Stomach (tissue), 9 donors: ENCODE measurements around the gene PRSS27. TPM values are rescaled to one million over a fixed set of nuclear protein-coding genes. Genes with fewer than 3 reads are reported as not detected.

Experiments
- DNase-seq, 2 donors: peaks; one replicate each; pipeline versions ENCODE4 v3.0.0 to v3.0.0-alpha.2; 2013 to 2019
- H3K27ac ChIP-seq, 5 donors: fragments of 200-600 bp in 4 of 5; sonication (generic) in 4 of 5; one replicate each; pipeline ENCODE4 v1.5.1; 2013 to 2019; ENCODE audit warnings: mild to moderate bottlenecking in 1 of 5, moderate library complexity in 1 of 5
- H3K27me3 ChIP-seq, 3 donors: fragments of 200-600 bp; sonication (generic); one replicate each; pipeline ENCODE4 v1.5.1; 2017 to 2019; ENCODE audit warnings: mixed run types in 1 of 3
- H3K36me3 ChIP-seq, 4 donors: fragments of 200-600 bp; sonication (generic); 1 replicate in 3 of 4; 2 replicates in 1 of 4; pipeline ENCODE4 v1.5.1; 2016 to 2019
- H3K4me1 ChIP-seq, 4 donors: fragments of 200-600 bp; sonication (generic); one replicate each; pipeline ENCODE4 v1.5.1; 2016 to 2019
- H3K4me3 ChIP-seq, 4 donors: fragments of 200-600 bp; sonication (generic) in 3 of 4; one replicate each; pipeline ENCODE4 v1.5.1; 2016 to 2019; ENCODE audit warnings: mild to moderate bottlenecking in 1 of 4
- H3K9me3 ChIP-seq, 4 donors: fragments of 200-600 bp; sonication (generic); one replicate each; pipeline ENCODE4 v1.5.1; 2016 to 2019
- CTCF ChIP-seq, 7 experiments: fragments of 450-650 bp in 4 of 7; fragments of 200-600 bp in 3 of 7; sonication (generic) in 3 of 7; IDR thresholded peaks; one replicate each; pipeline ENCODE4 v1.5.1; 2016 to 2019; ENCODE audit warnings: antibody characterized with exemption in 7 of 7, control low read depth in 2 of 7, mild to moderate bottlenecking in 1 of 7
- EP300 ChIP-seq: sonication (generic); formaldehyde crosslinking; IDR thresholded peaks from one replicate; pipeline ENCODE4 v1.6.1; 2017; ENCODE audit warnings: antibody characterized with exemption
- POLR2A ChIP-seq, 4 donors: fragments of 450-650 bp; IDR thresholded peaks; one replicate each; pipeline ENCODE4 v1.6.1; 2016; ENCODE audit warnings: antibody characterized with exemption in 4 of 4, control low read depth in 2 of 4, mild to moderate bottlenecking in 1 of 4, moderate library complexity in 1 of 4
- POLR2AphosphoS5 ChIP-seq, 3 donors: sonication (generic); formaldehyde crosslinking; IDR thresholded peaks; one replicate each; pipeline ENCODE4 v1.6.1; 2016; ENCODE audit warnings: antibody characterized with exemption in 3 of 3
- WGBS, 5 donors: extraction: QIAGEN DNeasy Blood & Tissue Kit in 3 of 5; methylation state at CpG; one replicate each; pipeline versions ENCODE4 v1.1.5 to v1.1.7; 2013 to 2018; 5-methylcytosine and 5-hydroxymethylcytosine counted together
- intact Hi-C: fragments of 100-400 bp; cut with DNase I; formaldehyde crosslinking; loops from one replicate; pipeline ENCODE4 v1.15.1; 2023; ENCODE audit warnings: low total_unique reads
- polyA plus RNA-seq, 3 donors: library from polyadenylated mRNA; stranded (reverse); fragments of 200-250 nt; gene quantifications; one replicate each; pipeline ENCODE4 v1.2.3, GENCODE V29; 2013
- total RNA-seq, 5 donors: library from RNA; depleted of rRNA; stranded (reverse); fragments of >200 nt; gene quantifications; one replicate each; pipeline versions ENCODE4 v1.1.0 to v1.2.3, GENCODE V29; 2014 to 2016
- donor health status: healthy with polysubstance abuse.
- donor health status: Bipolar disorder and iron deficiency.
- donor health status: healthy.

Gene PRSS27
- total and polyA plus RNA-seq, 8 donors: 0.50 to 74.4 (median 0.66) TPM; not detected in 4

DNA sequence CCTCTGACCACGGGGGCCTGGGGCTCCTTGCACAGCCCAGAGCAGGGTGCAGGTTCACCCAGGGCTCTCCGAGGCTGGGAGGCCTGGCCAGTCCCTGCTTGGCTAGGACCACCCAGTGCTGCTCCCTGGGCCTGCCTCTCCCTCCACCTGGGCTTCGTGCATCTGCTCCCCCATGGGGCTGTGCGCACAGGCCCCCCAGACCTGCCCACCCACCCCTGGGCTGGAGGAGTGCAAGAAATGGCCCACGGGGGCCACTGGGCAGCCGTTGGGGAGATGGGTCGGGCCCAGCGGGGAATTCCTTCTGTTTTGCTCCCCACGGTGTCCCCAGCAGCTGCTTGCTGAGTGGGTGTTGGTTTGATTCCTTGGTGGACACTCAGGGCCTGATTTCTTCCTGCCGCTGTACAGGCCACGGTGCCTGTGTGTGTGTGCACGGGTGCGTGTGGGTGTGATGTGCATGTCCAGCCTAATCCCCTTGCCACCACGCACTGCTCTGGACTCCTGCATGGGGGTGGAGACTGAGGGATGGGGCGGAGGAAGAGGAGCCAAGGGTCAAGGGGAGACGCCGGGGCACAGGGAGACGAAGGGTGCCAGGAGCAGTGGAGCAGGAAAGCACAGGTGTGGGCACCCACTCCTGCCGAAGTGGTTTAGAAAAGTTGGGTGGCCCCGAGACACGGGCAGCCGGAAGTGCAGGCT lies 8.5 kb downstream of the PRSS27 start:
- Histone ChIP-seq H3K27me3 (peaks cover 0 to 14% (median 9%) of the 10 kb centered on the region in 3 donors), H3K36me3 (peaks cover 18 to 40% (median 38%) of the 10 kb centered on the region in 4 donors), H3K9me3 (no peaks in the 10 kb centered on the region), H3K4me3 (no peak overlapping the region), H3K4me1 (peaks cover 7 to 11% (median 9%) of the 10 kb centered on the region in 4 donors), H3K27ac (no peak overlapping the region)
- intact Hi-C loops: no loop called here
- TF ChIP-seq POLR2AphosphoS5 (IDR thresholded peaks at IDR 0.05) (no peak), EP300 (no peak), CTCF (IDR thresholded peaks at IDR 0.05) (no peak), POLR2A (IDR thresholded peaks at IDR 0.05) (no peak)
- WGBS, 5 donors: 45 to 60% (median 53%) methylated on average over 14 to 22 of the region's 22 CpGs
- DNase-seq: no peak

- Histone ChIP-seq H3K27me3 (peaks cover 0 to 7% (median 6%) of the 10 kb centered on the region in 3 donors), H3K27ac (no peak overlapping the region), H3K36me3 (peaks cover 24 to 47% (median 46%) of the 10 kb centered on the region in 4 donors), H3K4me3 (no peak overlapping the region), H3K9me3 (no peaks in the 10 kb centered on the region), H3K4me1 (peaks cover 6 to 8% (median 7%) of the 10 kb centered on the region in 4 donors)
- TF ChIP-seq EP300: no peak
- TF ChIP-seq POLR2A (IDR thresholded peaks at IDR 0.05): no peak
- no peak for TF ChIP-seq CTCF (IDR thresholded peaks at IDR 0.05)
- no peak for TF ChIP-seq POLR2AphosphoS5 (IDR thresholded peaks at IDR 0.05)
- intact Hi-C loops: no loop called here
- no peak for DNase-seq
- 28 to 67% (median 58%) methylated on average over 9 to 11 of the region's 11 CpGs for WGBS, 5 donors
Measured at GRCh38 chr16:2710711-2711231, 9.3 kb downstream of the PRSS27 start.

- Histone ChIP-seq H3K27me3 (peaks cover 0 to under 1% (median under 1%) of the 10 kb centered on the region in 3 donors), H3K4me1 (peaks cover 0 to 2% (median under 1%) of the 10 kb centered on the region in 4 donors), H3K36me3 (peaks cover 30 to 53% (median 52%) of the 10 kb centered on the region in 4 donors), H3K4me3 (no peak overlapping the region), H3K9me3 (no peaks in the 10 kb centered on the region), H3K27ac (no peak overlapping the region)
- intact Hi-C loops: no loop called here
- no peak for TF ChIP-seq CTCF (IDR thresholded peaks at IDR 0.05)
- TF ChIP-seq POLR2AphosphoS5 (IDR thresholded peaks at IDR 0.05): no peak
- no peak for TF ChIP-seq POLR2A (IDR thresholded peaks at IDR 0.05)
- TF ChIP-seq EP300: no peak
- DNase-seq: no peak
- 79 to 84% (median 83%) methylated on average over 15 to 20 of the region's 20 CpGs for WGBS, 5 donors
Measured at GRCh38 chr16:2710021-2710710, 9.9 kb downstream of the PRSS27 start.

GRCh38 chr16:2709588-2709984 lies 10.4 kb downstream of the PRSS27 start:
- intact Hi-C loops: no loop called here
- WGBS, 5 donors: 85 to 95% (median 93%) methylated on average over 3 to 10 of the region's 10 CpGs
- Histone ChIP-seq H3K4me3 (no peak overlapping the region), H3K27ac (no peak overlapping the region), H3K9me3 (no peaks in the 10 kb centered on the region), H3K36me3 (peaks cover 34 to 59% (median 58%) of the 10 kb centered on the region in 4 donors), H3K4me1 (no peaks in the 10 kb centered on the region), H3K27me3 (no peaks in the 10 kb centered on the region)
- no peak for DNase-seq
- TF ChIP-seq EP300 (no peak), POLR2AphosphoS5 (IDR thresholded peaks at IDR 0.05) (no peak), POLR2A (IDR thresholded peaks at IDR 0.05) (no peak), CTCF (IDR thresholded peaks at IDR 0.05) (no peak)
